ENCODE results near the gene MYL7. TPM values are rescaled to one million over a fixed set of nuclear protein-coding genes. Genes with fewer than 3 reads are reported as not detected.

The MYL7 gene
- total RNA-seq, 1 donor from 2014 or later, result 1.6 TPM

GRCh38 chr7:44103923-44104859, 36.9 kb downstream of the MYL7 start, which contains the start of gene AEBP1:
Gene AEBP1, plus strand, starts transcription at chr7:44104345. Its CDS starts 321 bp downstream, at chr7:44104666.
- DNase-seq (ENCODE audit: low spot score in 2 of 2), result peak; percentile 55 to 71
- FAIRE-seq, result no peak

- FAIRE-seq, result no peak
- DNase-seq (ENCODE audit: low spot score in 2 of 2), result no peak
Observed at GRCh38 chr7:44103566-44103922, 37.6 kb downstream of the MYL7 start.

GRCh38 chr7:44102846-44103565, 38.1 kb downstream of the MYL7 start:
- no peak for DNase-seq (ENCODE audit: low spot score in 2 of 2)
- no peak for FAIRE-seq

- FAIRE-seq (no peak), DNase-seq (ENCODE audit: low spot score in 2 of 2) (no peak)
Observed at GRCh38 chr7:44101966-44102845, 38.9 kb downstream of the MYL7 start.

- DNase-seq (ENCODE audit: low spot score in 2 of 2) (no peak), FAIRE-seq (no peak)
Observed at GRCh38 chr7:44101303-44101965, 39.7 kb downstream of the MYL7 start.

GRCh38 chr7:44100458-44101302, 40.5 kb downstream of the MYL7 start:
- FAIRE-seq, result no peak
- no peak for DNase-seq (ENCODE audit: low spot score in 2 of 2)

- DNase-seq (ENCODE audit: low spot score in 2 of 2), result no peak
- FAIRE-seq, result no peak
Observed at GRCh38 chr7:44099669-44100068, 41.5 kb downstream of the MYL7 start.

GRCh38 chr7:44098092-44099068, 42.8 kb downstream of the MYL7 start:
- FAIRE-seq, result no peak
- DNase-seq (ENCODE audit: low spot score in 2 of 2), result no peak

GRCh38 chr7:44097064-44097932, 43.8 kb downstream of the MYL7 start:
- no peak for FAIRE-seq

GRCh38 chr7:44096326-44096881, 44.7 kb downstream of the MYL7 start:
- no peak for FAIRE-seq

More at GRCh38 chr7:44097064-44097932, 43.8 kb downstream of the MYL7 start:
- no peak for DNase-seq (ENCODE audit: low spot score in 2 of 2)

GRCh38 chr7:44095781-44096180, 45.4 kb downstream of the MYL7 start:
- no peak for FAIRE-seq

More at GRCh38 chr7:44096326-44096881, 44.7 kb downstream of the MYL7 start:
- DNase-seq (ENCODE audit: low spot score in 2 of 2), result no peak

GRCh38 chr7:44094883-44095592, 46.1 kb downstream of the MYL7 start:
- FAIRE-seq (no peak), DNase-seq (ENCODE audit: low spot score in 2 of 2) (no peak)

More at GRCh38 chr7:44095781-44096180, 45.4 kb downstream of the MYL7 start:
- no peak for DNase-seq (ENCODE audit: low spot score in 2 of 2)

GRCh38 chr7:44094365-44094764, 46.8 kb downstream of the MYL7 start:
- DNase-seq (ENCODE audit: low spot score in 2 of 2) (no peak), FAIRE-seq (no peak)

- DNase-seq (ENCODE audit: low spot score in 2 of 2) (no peak), FAIRE-seq (no peak)
Observed at GRCh38 chr7:44093102-44093641, 48.0 kb downstream of the MYL7 start.
